Activated naive CD8-positive, alpha-beta T cell (primary cell): ENCODE data around the gene C2CD4C.

ENCODE experiments used
- H3K27ac Mint-ChIP-seq: one replicate; pipeline ENCODE4 v1.8.0; 2021; ENCODE audit warnings: mixed read lengths
- H3K27me3 Mint-ChIP-seq: one replicate; pipeline ENCODE4 v1.8.0; 2021; ENCODE audit warnings: mixed read lengths
- H3K36me3 Mint-ChIP-seq: one replicate; pipeline ENCODE4 v1.8.0; 2021; ENCODE audit warnings: mixed read lengths
- H3K4me1 Mint-ChIP-seq: one replicate; pipeline ENCODE4 v1.8.0; 2021; ENCODE audit warnings: low read depth, mixed read lengths
- H3K4me3 Mint-ChIP-seq: one replicate; pipeline ENCODE4 v1.8.0; 2021; ENCODE audit warnings: mild to moderate bottlenecking, mixed read lengths
- H3K9me3 Mint-ChIP-seq: one replicate; pipeline ENCODE4 v1.8.0; 2021; ENCODE audit warnings: low read depth, mixed read lengths

C2CD4C gene

GRCh38 chr19:443005-443404, 34.1 kb upstream of the C2CD4C start:
- H3K4me3 Mint-ChIP-seq = no peak overlapping the region
- peaks cover 8% of the 10 kb centered on the region for H3K27me3 Mint-ChIP-seq
- H3K4me1 Mint-ChIP-seq = no peaks in the 10 kb centered on the region
- no peaks in the 10 kb centered on the region for H3K9me3 Mint-ChIP-seq
- H3K36me3 Mint-ChIP-seq = no peaks in the 10 kb centered on the region
- H3K27ac Mint-ChIP-seq = no peak overlapping the region

GRCh38 chr19:442085-442484, 33.1 kb upstream of the C2CD4C start:
- H3K36me3 Mint-ChIP-seq = no peaks in the 10 kb centered on the region
- H3K9me3 Mint-ChIP-seq = no peaks in the 10 kb centered on the region
- H3K27me3 Mint-ChIP-seq = peaks cover 13% of the 10 kb centered on the region
- no peaks in the 10 kb centered on the region for H3K4me1 Mint-ChIP-seq
- H3K4me3 Mint-ChIP-seq = no peak overlapping the region
- no peak overlapping the region for H3K27ac Mint-ChIP-seq

- Mint-ChIP-seq H3K9me3 (no peaks in the 10 kb centered on the region), H3K27me3 (peaks cover 15% of the 10 kb centered on the region), H3K4me1 (no peaks in the 10 kb centered on the region), H3K27ac (no peak overlapping the region), H3K36me3 (no peaks in the 10 kb centered on the region), H3K4me3 (no peak overlapping the region)
Observed at GRCh38 chr19:441213-441836, 32.4 kb upstream of the C2CD4C start.

- Mint-ChIP-seq H3K4me3 (no peak overlapping the region), H3K27me3 (peaks cover 15% of the 10 kb centered on the region), H3K27ac (no peak overlapping the region), H3K4me1 (no peaks in the 10 kb centered on the region), H3K9me3 (no peaks in the 10 kb centered on the region), H3K36me3 (no peaks in the 10 kb centered on the region)
Observed at GRCh38 chr19:440391-441212, 31.7 kb upstream of the C2CD4C start.

- Mint-ChIP-seq H3K27me3 (peaks cover 17% of the 10 kb centered on the region), H3K27ac (no peak overlapping the region), H3K4me3 (no peak overlapping the region), H3K4me1 (no peaks in the 10 kb centered on the region), H3K36me3 (no peaks in the 10 kb centered on the region), H3K9me3 (no peaks in the 10 kb centered on the region)
Observed at GRCh38 chr19:439167-439900, 30.4 kb upstream of the C2CD4C start.

- Mint-ChIP-seq H3K27ac (no peak overlapping the region), H3K4me3 (no peak overlapping the region), H3K9me3 (no peaks in the 10 kb centered on the region), H3K4me1 (no peaks in the 10 kb centered on the region), H3K27me3 (peaks cover 17% of the 10 kb centered on the region), H3K36me3 (no peaks in the 10 kb centered on the region)
Observed at GRCh38 chr19:438416-438958, 29.5 kb upstream of the C2CD4C start.

- Mint-ChIP-seq H3K36me3 (no peaks in the 10 kb centered on the region), H3K27me3 (peaks cover 16% of the 10 kb centered on the region), H3K4me3 (no peak overlapping the region), H3K9me3 (no peaks in the 10 kb centered on the region), H3K27ac (no peak overlapping the region), H3K4me1 (no peaks in the 10 kb centered on the region)
Observed at GRCh38 chr19:437041-437440, 28.1 kb upstream of the C2CD4C start.

GRCh38 chr19:436413-436950, 27.5 kb upstream of the C2CD4C start:
- peaks cover 12% of the 10 kb centered on the region for H3K27me3 Mint-ChIP-seq
- H3K4me1 Mint-ChIP-seq = no peaks in the 10 kb centered on the region
- H3K36me3 Mint-ChIP-seq = no peaks in the 10 kb centered on the region
- H3K27ac Mint-ChIP-seq = no peak overlapping the region
- no peak overlapping the region for H3K4me3 Mint-ChIP-seq
- no peaks in the 10 kb centered on the region for H3K9me3 Mint-ChIP-seq

- Mint-ChIP-seq H3K27ac (no peak overlapping the region), H3K36me3 (no peaks in the 10 kb centered on the region), H3K27me3 (peaks cover 9% of the 10 kb centered on the region), H3K4me3 (no peak overlapping the region), H3K9me3 (no peaks in the 10 kb centered on the region), H3K4me1 (no peaks in the 10 kb centered on the region)
Observed at GRCh38 chr19:435707-436412, 26.9 kb upstream of the C2CD4C start.

GRCh38 chr19:435056-435706, 26.2 kb upstream of the C2CD4C start:
- H3K27me3 Mint-ChIP-seq = peaks cover 9% of the 10 kb centered on the region
- H3K27ac Mint-ChIP-seq = no peak overlapping the region
- no peaks in the 10 kb centered on the region for H3K9me3 Mint-ChIP-seq
- H3K36me3 Mint-ChIP-seq = no peaks in the 10 kb centered on the region
- H3K4me3 Mint-ChIP-seq = no peak overlapping the region
- H3K4me1 Mint-ChIP-seq = no peaks in the 10 kb centered on the region

GRCh38 chr19:434152-434960, 25.4 kb upstream of the C2CD4C start:
- no peaks in the 10 kb centered on the region for H3K9me3 Mint-ChIP-seq
- peaks cover 9% of the 10 kb centered on the region for H3K27me3 Mint-ChIP-seq
- no peak overlapping the region for H3K4me3 Mint-ChIP-seq
- no peak overlapping the region for H3K27ac Mint-ChIP-seq
- H3K4me1 Mint-ChIP-seq = no peaks in the 10 kb centered on the region
- H3K36me3 Mint-ChIP-seq = no peaks in the 10 kb centered on the region

- Mint-ChIP-seq H3K36me3 (no peaks in the 10 kb centered on the region), H3K4me3 (no peak overlapping the region), H3K27me3 (peaks cover 2% of the 10 kb centered on the region), H3K9me3 (no peaks in the 10 kb centered on the region), H3K4me1 (no peaks in the 10 kb centered on the region), H3K27ac (no peak overlapping the region)
Observed at GRCh38 chr19:430701-431100, 21.8 kb upstream of the C2CD4C start.

GRCh38 chr19:428149-428548, 19.2 kb upstream of the C2CD4C start:
- Mint-ChIP-seq H3K27me3 (no peaks in the 10 kb centered on the region), H3K27ac (no peak overlapping the region), H3K4me1 (no peaks in the 10 kb centered on the region), H3K9me3 (no peaks in the 10 kb centered on the region), H3K36me3 (no peaks in the 10 kb centered on the region), H3K4me3 (no peak overlapping the region)
